OCI-M1 (cell line): ENCODE results near the gene STYX.

ENCODE experiments used
- DNase-seq: peaks from one replicate; lab custom pipeline; 2025; lab: John Stamatoyannopoulos, UW

STYX gene

GRCh38 chr14:52790011-52790755 lies 60.2 kb downstream of the STYX start:
- DNase-seq = peak; percentile 22

- no peak for DNase-seq
Observed at GRCh38 chr14:52790756-52791222, 60.8 kb downstream of the STYX start.

- peak; percentile 94 for DNase-seq
Observed at GRCh38 chr14:52791223-52792096, 61.5 kb downstream of the STYX start, which contains the start of gene GNPNAT1. Gene GNPNAT1, minus strand, starts transcription at chr14:52791607. Its CDS starts 6,957 bp downstream, at chr14:52784650.

GRCh38 chr14:52792097-52792415 lies 62.1 kb downstream of the STYX start:
- no peak for DNase-seq

GRCh38 chr14:52793061-52793460 lies 63.1 kb downstream of the STYX start:
- DNase-seq = no peak

- DNase-seq = no peak
Observed at GRCh38 chr14:52797653-52798052, 67.7 kb downstream of the STYX start.

- no peak for DNase-seq
Observed at GRCh38 chr14:52798826-52799225, 68.9 kb downstream of the STYX start.

- no peak for DNase-seq
Observed at GRCh38 chr14:52801014-52801712, 71.2 kb downstream of the STYX start.

GRCh38 chr14:52802597-52802996 lies 72.6 kb downstream of the STYX start:
- DNase-seq = no peak

- no peak for DNase-seq
Observed at GRCh38 chr14:52806115-52806514, 76.1 kb downstream of the STYX start.

- DNase-seq = no peak
Observed at GRCh38 chr14:52808101-52808500, 78.1 kb downstream of the STYX start.

- DNase-seq = no peak
Observed at GRCh38 chr14:52821805-52822250, 91.9 kb downstream of the STYX start.

GRCh38 chr14:52824462-52824861 lies 94.5 kb downstream of the STYX start:
- DNase-seq = no peak
